ENCODE data around the gene FBXO7.
"Not testable (repeated sequence)": the region's sequence is repeated elsewhere in the genome, so short reads cannot be mapped to it uniquely, and the experiment has no call there.

FBXO7 gene

GRCh38 chr22:32474635-32475467 lies at the start of gene FBXO7:
TSS of gene FBXO7 (plus strand) at chr22:32474811. CDS start at chr22:32475003, 192 bp downstream.
- DNase-seq = no peak

GRCh38 chr22:32426881-32427280 lies 47.7 kb upstream of the FBXO7 start:
- DNase-seq = no peak

DNA sequence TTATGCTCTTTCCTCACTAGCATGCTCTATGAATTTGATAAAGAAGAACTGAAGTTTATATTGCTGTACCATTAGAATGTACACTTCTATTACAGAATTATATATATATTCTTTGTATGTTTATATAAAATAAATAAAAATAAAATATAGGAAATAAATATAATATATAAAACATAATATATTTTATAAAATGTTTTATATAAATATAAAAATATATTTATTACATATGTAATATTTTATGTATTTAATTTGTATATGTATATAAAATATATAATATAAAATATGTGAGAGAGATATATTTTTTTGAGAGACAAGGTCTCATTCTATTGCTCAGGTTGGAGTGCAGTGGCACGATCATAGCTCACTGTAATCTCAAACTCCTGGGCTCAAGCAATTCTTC lies 44.3 kb upstream of the FBXO7 start:
- DNase-seq = no peak

DNA sequence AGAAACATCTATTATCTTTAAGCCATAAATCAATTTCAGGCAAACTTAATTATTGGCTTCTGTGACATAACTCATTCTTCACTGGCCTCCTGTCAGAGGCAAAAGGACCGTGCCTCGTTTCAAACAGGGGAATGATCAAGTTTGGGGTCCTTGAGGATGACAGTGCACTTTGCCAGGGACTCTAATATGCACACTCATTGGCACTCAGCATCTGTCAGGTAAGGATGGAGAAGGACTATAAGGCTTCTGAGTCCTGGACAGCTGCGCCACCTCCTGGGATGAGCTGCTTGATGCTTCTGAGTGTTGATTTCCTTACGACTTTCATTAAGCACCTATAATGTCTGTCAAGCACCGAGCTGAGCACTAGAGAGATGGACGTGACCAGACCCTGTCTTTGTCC lies 30.5 kb upstream of the FBXO7 start:
- DNase-seq = no peak

GRCh38 chr22:32446321-32446720 lies 28.3 kb upstream of the FBXO7 start:
- DNase-seq = no peak

GRCh38 chr22:32448980-32449379 lies 25.6 kb upstream of the FBXO7 start:
- no peak for DNase-seq

DNA sequence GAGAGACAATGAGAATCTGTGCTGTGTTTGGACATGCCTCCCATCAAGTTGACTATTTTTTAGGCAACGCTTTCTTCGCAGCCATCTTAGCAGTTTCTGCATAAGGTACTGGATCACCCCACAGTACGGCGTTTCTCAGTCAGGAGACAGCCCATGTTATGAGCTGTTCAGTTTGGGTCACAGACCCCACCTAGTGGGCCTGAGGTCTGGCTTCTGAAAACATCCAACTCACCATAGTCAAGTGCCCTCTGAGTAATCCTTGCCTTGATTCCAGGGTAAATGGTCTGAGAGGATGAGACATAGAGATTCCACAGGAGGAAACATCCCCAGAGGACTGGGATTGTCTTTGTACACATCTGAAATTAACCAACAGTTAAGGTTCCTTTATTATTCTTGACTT lies 17.6 kb upstream of the FBXO7 start:
- DNase-seq = no peak

- no peak for DNase-seq
Observed at GRCh38 chr22:32462452-32462851, 12.2 kb upstream of the FBXO7 start.

- no peak for DNase-seq
Observed at GRCh38 chr22:32465661-32466060, 8.9 kb upstream of the FBXO7 start.

DNA sequence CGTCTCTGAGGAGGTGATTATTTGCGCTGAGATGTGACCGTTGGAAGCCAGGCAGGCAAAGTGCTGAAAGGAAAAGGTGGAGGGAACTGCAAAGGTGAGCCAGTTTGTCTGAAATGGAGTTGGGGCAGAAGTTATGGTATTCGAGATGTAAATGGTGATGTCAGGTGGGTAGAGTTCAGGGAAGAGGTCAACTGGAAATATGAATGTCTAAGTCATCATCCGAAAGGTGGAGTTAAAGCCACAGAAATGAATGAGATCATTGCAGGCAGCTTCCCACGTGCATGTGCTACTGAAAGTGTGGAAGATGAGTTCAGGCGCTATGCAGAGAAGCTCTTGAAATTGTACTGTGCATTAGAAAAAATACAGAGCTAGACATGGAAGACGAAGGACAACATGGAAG lies 8.1 kb upstream of the FBXO7 start:
- DNase-seq = no peak

- no peak for DNase-seq
Observed at GRCh38 chr22:32469799-32470212, 4.8 kb upstream of the FBXO7 start.

- DNase-seq = peak; percentile 39
Observed at GRCh38 chr22:32473388-32473952, 1.1 kb upstream of the FBXO7 start.

DNA sequence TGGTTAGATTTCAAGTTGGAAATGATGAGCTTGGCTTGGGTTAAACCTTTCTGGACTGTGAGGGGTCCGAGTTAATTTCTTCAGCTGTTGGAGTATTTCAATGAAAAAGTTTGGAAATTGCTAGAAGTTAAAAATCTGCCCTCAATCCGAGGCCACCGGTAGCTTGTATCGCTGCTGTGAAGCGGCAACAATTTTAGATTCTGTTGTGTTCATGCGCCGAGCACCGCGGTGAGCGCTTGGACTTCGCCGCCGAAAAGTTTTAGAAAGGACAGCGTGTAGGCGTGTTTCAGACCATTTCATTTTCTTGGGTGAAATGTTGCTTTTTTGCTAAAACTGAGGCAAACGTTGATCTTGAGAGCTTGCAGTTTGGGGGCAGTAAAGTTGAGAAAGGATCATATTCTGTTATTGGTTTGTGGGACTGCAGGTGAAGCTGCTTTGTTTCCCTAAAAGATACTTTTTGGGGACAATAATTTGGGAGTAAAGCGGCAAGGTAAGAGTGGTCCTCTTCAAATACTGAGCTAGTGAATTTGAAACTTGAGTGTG lies 928 bp downstream of the FBXO7 start:
- DNase-seq = peak; percentile 8

DNA sequence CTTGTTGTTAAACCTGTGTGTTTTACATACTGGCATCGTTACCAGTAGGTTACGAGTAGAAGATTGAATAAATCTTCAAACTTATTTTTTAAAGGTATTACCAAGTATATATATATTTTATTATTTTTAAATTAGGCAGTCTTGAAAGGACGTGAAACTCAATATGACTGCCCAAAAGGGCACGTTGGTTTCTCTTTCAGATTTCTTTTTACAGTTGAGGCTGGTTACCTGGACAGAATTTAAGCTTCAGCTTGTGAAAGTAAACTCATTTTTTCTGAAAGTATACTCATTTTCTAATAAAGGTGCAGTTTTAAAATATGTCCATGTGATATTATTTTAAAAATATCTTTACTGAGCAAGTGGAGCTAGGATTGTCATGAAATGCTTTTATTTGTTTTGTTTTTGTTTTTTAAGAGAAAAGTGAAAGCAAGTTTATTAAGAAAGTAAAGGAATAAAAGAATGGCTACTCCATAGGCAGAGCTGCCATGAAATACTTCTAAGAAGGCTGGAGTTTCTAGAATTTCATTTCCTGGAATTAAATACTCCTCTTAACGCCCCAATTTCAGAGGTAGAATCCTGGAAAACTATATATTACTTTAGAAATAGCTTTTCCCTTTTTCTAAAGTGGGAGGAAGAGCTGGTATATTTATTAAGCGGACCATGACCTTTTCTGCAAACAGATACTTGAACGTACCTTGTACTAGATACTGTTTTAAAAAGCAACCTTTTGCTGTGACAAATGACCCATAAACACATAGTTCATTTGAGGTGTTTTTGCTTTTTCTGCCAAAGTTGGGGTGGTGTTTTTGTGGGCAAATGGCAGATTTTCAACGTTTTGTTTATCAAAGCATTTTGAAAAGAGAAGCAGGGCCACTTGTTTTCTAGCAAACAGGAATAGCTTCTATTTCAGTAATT lies 1.9 kb downstream of the FBXO7 start:
- peak; percentile 1 for DNase-seq

GRCh38 chr22:32477596-32477995 lies 3.0 kb downstream of the FBXO7 start:
- DNase-seq = no peak

- DNase-seq = not testable (repeated sequence)
Observed at GRCh38 chr22:32478552-32478951, 3.9 kb downstream of the FBXO7 start.

DNA sequence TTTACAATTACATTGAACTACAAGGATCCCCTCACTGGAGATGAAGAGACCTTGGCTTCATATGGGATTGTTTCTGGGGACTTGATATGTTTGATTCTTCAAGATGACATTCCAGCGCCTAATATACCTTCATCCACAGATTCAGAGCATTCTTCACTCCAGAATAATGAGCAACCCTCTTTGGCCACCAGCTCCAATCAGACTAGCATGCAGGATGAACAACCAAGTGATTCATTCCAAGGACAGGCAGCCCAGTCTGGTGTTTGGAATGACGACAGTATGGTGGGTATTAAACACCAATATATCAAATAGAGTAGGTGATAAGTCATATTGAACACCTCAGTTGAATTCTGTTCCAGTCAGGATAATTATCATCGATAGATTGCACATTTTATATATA lies 4.4 kb downstream of the FBXO7 start:
- DNase-seq = no peak

DNA sequence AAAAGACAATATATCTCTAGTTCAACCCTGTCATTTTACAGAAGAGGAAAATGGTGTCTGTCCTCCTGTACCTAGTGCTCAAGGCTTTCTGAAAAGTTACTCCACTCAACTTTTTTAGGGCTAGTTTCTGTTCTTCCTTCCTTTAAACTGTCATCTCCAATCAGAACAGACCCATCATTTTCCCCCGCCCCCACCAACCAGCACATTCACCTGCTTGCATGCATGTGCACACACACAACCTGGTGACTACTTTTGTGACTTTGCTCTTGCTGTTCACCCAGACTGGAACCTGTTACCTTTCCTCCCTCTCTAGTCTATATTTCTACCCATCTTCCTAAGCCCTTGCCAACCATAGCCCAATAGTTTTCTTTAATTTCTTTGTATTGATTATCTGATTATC lies 5.6 kb downstream of the FBXO7 start:
- DNase-seq = no peak

GRCh38 chr22:32482708-32483107 lies 8.1 kb downstream of the FBXO7 start:
- no peak for DNase-seq

DNA sequence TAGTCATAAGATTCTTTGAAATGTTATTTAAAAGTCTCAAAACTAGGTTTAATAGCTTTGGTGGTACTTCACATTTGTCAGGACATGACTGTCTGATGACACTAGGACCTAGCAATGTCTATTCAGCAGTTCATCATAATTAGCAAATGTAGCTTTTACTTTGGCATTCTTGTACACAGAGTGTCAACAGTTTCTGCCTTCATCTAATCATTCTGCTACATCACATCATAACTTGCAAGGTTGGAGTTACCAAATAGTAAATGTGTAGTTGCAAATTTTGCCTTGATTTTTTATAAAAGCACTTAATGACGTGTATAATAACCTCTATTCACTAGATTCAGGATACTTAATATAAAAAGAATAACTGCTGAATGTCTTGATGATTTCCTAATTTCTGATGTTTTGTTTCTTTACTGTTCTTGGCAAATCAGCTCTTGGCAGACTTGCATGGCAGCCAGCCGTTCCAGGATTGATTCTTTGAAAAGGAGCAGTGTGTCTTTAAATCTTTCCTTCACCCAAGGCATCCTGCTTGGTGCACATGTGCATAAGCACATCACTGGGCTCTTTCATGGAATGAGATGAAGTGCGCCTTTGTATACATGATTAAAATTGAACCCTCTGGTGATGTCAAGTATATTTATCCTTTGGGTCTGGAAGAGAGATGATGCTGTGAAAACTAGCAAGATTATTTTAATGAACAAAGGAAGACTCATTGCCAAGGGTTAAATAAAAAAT lies 12.2 kb downstream of the FBXO7 start:
- no peak for DNase-seq

DNA sequence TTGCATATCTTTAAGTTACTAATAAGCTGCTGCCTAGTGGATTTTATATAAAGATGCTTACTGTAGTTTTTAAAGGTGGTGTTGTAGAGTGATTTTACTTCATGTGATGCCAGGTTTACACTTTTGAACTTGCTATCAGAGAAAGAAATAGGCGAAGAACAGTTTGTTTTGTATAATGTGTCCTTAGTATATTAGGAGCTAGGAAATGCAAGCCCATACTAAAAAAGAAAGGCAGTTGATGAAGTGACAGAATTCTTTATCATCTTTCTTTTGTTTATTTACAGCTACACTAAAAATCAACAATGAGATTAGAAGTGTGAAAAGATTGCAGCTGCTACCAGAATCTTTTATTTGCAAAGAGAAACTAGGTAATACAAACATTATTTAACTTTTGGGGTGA lies 12.8 kb downstream of the FBXO7 start:
- DNase-seq = no peak

GRCh38 chr22:32489377-32489776 lies 14.8 kb downstream of the FBXO7 start:
- no peak for DNase-seq

DNA sequence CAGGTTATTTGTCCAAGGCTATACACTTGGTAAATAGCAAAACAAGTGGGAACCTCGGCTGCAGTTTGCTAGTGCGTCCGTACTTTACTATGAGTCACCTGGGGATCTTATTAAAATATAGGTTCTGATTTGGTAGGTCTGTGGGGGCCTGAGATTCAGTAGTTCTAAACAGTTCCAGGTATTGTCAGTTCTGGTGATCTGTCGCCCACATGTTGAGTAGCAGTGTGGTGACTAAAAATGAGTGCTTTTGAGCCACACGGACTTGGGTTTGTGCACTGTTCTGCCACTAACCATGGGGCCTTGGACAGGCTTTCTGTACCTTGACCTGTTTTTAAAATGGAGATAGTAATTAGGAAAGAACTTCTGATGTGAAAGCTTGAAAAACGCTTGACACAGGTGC lies 15.7 kb downstream of the FBXO7 start:
- no peak for DNase-seq
